PC-3 (cell line): ENCODE data around the gene TGM3.

Experiments used
- CTCF ChIP-seq: fragments of 300-600 bp; sonication (generic); conservative IDR thresholded peaks from 2 replicates; pipeline ENCODE4 v1.5.1; 2017; ENCODE audit warnings: antibody characterized with exemption, low read depth, mild to moderate bottlenecking, low read length
- EZH2 ChIP-seq: fragments of 300-600 bp; sonication (generic); IDR thresholded peaks from one replicate; pipeline ENCODE4 v1.6.1; 2017; ENCODE audit warnings: antibody characterized with exemption, mild to moderate bottlenecking, low read length; ENCODE audit not compliant: unreplicated experiment
- EZH2phosphoT487 ChIP-seq: fragments of 300-600 bp; sonication (generic); IDR thresholded peaks from 2 replicates; pipeline ENCODE4 v1.6.1; 2018; ENCODE audit warnings: mild to moderate bottlenecking, antibody characterized with exemption, low read length, borderline replicate concordance

GRCh38 chr20:2246069-2246491 is 49.7 kb upstream of the TGM3 start:
- TF ChIP-seq CTCF = no peak
- TF ChIP-seq EZH2 = no peak
- no peak for TF ChIP-seq EZH2phosphoT487
